GM19035 (cell line): ENCODE results near the gene FANCF.
A peak's percentile ranks its signal among the peaks of the same experiment; 100 is the strongest.

Source experiments
- ATAC-seq: cut with Tn5 transposase; IDR thresholded peaks from one replicate; pipeline ENCODE4 v1.9.1; 2021; ENCODE audit not compliant: unreplicated experiment

FANCF gene

GRCh38 chr11:22626573-22627239 lies 1.1 kb upstream of the FANCF start:
- no peak for ATAC-seq

- ATAC-seq = peak; percentile 59
Measured at GRCh38 chr11:22624742-22625447, 728 bp downstream of the FANCF start.

GRCh38 chr11:22617868-22618267 lies 7.8 kb downstream of the FANCF start:
- no peak for ATAC-seq

DNA sequence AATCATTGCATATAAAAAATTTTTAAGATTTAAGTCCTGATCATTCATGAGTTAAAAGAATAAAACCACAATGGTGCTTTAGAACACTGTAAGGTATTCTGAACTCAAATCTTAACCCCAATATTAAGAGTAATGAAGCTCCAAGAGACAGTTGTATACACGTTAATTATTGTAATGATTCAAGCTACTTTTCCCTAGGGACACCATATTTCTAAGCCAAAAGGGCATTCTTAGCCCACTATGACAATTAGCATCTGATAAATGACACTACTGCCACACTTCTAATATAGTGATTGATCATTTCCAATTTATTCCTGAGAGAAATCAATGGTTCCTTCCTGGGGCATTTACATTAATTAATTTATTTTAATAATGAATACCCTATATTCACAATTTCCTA lies 21.7 kb downstream of the FANCF start:
- ATAC-seq = no peak

DNA sequence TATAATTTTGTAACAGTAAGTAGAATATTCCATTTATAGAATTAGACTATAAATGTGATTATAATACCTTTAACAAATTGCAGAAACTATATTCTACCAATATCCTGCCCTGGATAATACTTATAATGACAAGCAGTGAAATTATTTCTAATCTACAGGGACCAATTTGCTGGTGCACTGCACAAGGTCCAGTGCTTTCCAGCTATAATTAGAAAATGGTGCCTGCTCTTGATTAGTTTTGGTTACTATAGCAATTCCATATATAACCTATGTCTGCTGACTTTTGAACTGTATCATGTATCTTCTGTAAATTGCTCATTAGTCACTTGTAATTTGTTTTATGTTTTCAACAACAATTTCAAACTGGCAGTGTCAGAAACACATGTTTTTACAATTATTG lies 23.1 kb downstream of the FANCF start:
- no peak for ATAC-seq

DNA sequence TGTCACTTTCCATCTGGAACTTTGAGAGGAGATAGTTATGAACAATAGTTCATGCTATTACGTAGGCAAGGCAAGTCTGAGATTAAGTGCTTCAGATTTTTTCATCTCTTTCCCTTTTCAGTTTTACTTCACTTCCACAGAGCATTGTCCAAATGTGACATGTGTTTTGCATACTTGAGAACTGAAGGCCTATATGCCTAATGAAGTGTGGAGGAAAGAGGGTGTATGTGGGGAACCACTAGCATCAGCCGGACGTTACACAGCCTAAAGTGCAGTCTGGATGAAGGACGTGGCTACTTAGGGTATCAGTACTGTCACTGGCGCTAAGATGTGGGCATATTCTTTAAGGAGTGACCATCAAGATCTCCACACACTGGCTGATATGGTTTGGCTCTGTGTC lies 26.2 kb downstream of the FANCF start:
- no peak for ATAC-seq

DNA sequence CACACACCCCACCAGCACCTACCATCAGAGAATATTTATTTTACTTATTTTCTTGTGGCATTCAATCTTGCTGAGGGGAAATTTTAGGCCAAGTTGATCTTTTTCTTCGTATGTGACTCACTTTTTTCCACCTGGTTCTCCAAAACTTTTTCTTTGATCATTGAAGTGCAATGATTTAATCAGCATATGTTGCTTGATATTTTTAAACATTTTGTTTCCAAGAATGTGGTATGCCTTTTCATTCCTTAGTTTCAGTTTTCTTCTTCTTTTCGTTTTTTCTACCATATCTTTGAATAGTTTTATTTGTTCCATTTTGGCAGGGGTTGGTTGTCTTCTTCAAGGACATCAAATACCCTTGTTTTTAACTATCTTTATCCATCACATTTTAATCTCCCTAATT lies 28.6 kb downstream of the FANCF start:
- no peak for ATAC-seq

- no peak for ATAC-seq
Measured at GRCh38 chr11:22584976-22585375, 40.6 kb downstream of the FANCF start.

DNA sequence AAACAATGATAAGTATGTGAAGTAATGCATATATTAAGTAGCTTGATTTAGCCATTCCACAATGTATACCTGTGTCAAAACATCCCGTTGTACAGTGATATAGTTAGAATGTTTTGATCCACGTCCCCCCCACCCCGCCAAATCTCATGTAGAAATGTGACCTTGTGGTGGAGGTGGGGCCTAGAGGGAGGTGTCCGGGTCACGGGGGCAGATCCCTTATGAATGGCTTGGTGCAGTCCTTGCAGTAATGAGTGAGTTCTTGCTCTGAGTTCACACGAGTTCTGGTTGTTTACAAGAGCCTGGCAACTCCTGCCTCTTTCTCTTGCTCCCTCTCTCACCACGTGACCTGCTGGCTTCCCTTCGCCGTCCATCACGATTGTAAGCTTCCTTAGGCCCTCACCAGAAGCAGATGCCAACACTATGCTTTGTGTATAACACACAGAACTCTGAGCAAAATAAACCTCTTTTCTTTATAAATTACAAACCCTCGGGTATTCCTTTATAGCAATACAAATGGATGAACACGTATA lies 41.6 kb downstream of the FANCF start:
- no peak for ATAC-seq

- no peak for ATAC-seq
Measured at GRCh38 chr11:22582151-22582410, 43.5 kb downstream of the FANCF start.

GRCh38 chr11:22581354-22582150 lies 44.1 kb downstream of the FANCF start:
- no peak for ATAC-seq

GRCh38 chr11:22577854-22578253 lies 47.8 kb downstream of the FANCF start:
- ATAC-seq = no peak
